RWPE2 (cell line): ENCODE data around the gene ATAD3B.

ENCODE experiments used
- ATAC-seq: fragments of 200-7000 bp; cut with Tn5 transposase; 3 replicates; pipeline ENCODE4 v1.9.1; 2021; ENCODE audit warnings: low read depth
- DNase-seq: peaks from one replicate; pipeline ENCODE4 v3.0.0-alpha.2; 2020; ENCODE audit warnings: low spot score
- H3K27ac ChIP-seq: fragments of 450-650 bp; 2 replicates; pipeline ENCODE4 v1.5.1; 2017; ENCODE audit warnings: mild to moderate bottlenecking; ENCODE audit not compliant: poor library complexity, severe bottlenecking
- H3K27me3 ChIP-seq: fragments of 250-450 bp; sonication (Bioruptor Pico); 2 replicates; pipeline ENCODE4 v1.5.1; 2021; ENCODE audit warnings: mild to moderate bottlenecking, moderate library complexity; ENCODE audit not compliant: insufficient read depth, poor library complexity, severe bottlenecking
- H3K36me3 ChIP-seq: fragments of 250-450 bp; sonication (Bioruptor Pico); 2 replicates; pipeline ENCODE4 v1.5.1; 2020; ENCODE audit warnings: low read depth, mild to moderate bottlenecking, moderate library complexity
- H3K4me1 ChIP-seq: fragments of 250-450 bp; sonication (Bioruptor Pico); 2 replicates; pipeline ENCODE4 v1.5.1; 2021; ENCODE audit warnings: mild to moderate bottlenecking, moderate library complexity; ENCODE audit not compliant: insufficient read depth, poor library complexity, severe bottlenecking
- H3K4me3 ChIP-seq: fragments of 250-450 bp; sonication (Bioruptor Pico); 2 replicates; pipeline ENCODE4 v1.5.1; 2021; ENCODE audit warnings: mild to moderate bottlenecking, moderate library complexity; ENCODE audit not compliant: severe bottlenecking
- H3K9me3 ChIP-seq: fragments of 250-450 bp; sonication (Bioruptor Pico); 2 replicates; pipeline ENCODE4 v1.5.1; 2021; ENCODE audit warnings: mild to moderate bottlenecking, moderate library complexity; ENCODE audit not compliant: severe bottlenecking
- TF ChIP-seq, protein P1 (sequence below): fragments of 450-650 bp; IDR thresholded peaks from one replicate; pipeline ENCODE4 v1.5.1; 2017; ENCODE audit warnings: mild to moderate bottlenecking, moderate library complexity; ENCODE audit not compliant: poor library complexity, severe bottlenecking

ATAD3B gene

DNA sequence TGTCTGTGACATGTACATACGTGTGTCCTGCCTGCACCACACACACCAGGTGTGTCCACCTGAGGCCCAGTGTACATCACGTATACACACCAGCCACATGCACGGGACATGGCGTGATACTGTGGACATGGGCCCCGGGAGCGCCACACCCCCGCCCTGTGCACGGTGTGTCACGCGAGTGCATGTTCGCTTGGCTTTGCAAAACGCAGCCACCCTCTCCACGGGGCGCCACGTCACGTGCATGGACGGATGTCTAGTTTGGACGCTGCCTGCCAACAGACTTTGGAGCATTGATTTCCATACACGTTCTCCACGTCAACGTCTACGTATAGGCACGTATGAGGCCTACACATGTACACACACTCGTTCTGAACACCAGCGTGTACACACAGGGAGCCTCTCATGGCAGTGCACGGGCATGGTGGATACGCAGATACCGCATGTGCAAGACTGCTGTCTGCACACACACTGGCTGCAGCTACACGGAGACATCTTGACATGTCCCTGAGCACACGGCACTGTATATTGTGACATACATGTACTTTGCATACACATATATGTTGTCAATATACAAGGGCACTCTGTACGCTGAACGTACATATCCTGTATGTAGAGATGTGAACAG is 66.2 kb downstream of the ATAD3B start:
- H3K4me3 ChIP-seq: no peak overlapping the region
- TF ChIP-seq, protein P1, sequence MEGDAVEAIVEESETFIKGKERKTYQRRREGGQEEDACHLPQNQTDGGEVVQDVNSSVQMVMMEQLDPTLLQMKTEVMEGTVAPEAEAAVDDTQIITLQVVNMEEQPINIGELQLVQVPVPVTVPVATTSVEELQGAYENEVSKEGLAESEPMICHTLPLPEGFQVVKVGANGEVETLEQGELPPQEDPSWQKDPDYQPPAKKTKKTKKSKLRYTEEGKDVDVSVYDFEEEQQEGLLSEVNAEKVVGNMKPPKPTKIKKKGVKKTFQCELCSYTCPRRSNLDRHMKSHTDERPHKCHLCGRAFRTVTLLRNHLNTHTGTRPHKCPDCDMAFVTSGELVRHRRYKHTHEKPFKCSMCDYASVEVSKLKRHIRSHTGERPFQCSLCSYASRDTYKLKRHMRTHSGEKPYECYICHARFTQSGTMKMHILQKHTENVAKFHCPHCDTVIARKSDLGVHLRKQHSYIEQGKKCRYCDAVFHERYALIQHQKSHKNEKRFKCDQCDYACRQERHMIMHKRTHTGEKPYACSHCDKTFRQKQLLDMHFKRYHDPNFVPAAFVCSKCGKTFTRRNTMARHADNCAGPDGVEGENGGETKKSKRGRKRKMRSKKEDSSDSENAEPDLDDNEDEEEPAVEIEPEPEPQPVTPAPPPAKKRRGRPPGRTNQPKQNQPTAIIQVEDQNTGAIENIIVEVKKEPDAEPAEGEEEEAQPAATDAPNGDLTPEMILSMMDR: no peak
- no peak; the same call in 2 of the 3 replicates for ATAC-seq
- DNase-seq: peak; percentile 69
- no peaks in the 10 kb centered on the region for H3K9me3 ChIP-seq
- peaks cover 9% of the 10 kb centered on the region; the same call in 1 of the 2 replicates for H3K36me3 ChIP-seq
- no peaks in the 10 kb centered on the region for H3K4me1 ChIP-seq
- H3K27me3 ChIP-seq: no peaks in the 10 kb centered on the region
- no peak overlapping the region for H3K27ac ChIP-seq

DNA sequence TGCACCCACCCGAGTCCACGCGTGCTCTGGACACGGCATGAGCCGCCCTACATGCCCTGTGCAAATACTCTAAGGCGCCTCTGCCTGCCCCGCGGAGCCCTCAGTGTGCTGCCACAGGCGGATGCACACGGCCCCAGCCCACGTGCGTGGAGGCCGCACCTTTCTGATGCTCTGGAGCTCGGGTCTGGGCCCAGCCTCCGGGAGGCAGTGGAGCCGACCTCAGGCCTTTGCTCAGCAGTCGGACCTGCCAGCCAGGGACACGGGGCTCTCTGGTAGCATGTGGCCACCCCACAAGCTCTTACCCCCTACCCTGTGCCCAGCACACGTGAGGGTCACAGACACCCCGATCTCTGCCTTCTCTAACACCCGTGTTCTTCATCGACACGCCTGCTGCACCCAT is 66.8 kb downstream of the ATAD3B start:
- no peak for DNase-seq
- no peak; the same call in 2 of the 3 replicates for ATAC-seq
- H3K36me3 ChIP-seq: peaks cover 15% of the 10 kb centered on the region; the same call in 1 of the 2 replicates
- no peaks in the 10 kb centered on the region for H3K27me3 ChIP-seq
- no peaks in the 10 kb centered on the region for H3K9me3 ChIP-seq
- no peaks in the 10 kb centered on the region for H3K4me1 ChIP-seq
- no peak overlapping the region for H3K4me3 ChIP-seq
- TF ChIP-seq, protein P1: no peak
- no peak overlapping the region for H3K27ac ChIP-seq

DNA sequence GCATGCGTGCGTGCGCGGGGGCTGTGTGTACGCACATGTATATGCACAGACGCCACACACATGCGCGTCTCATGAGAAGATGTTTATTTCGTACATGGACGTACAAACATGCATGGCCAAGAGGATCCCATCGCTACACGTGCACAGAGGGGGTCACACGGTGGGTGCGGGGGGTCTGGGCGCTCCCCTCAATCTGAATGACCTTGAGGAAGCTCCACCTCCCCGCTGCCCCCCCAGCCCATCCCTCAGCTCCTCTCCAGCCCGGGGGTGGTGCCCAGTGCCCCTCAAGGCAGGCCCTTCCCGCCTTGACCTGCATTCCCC is 67.4 kb downstream of the ATAD3B start:
- no peak for DNase-seq
- H3K27ac ChIP-seq: no peak overlapping the region
- no peaks in the 10 kb centered on the region for H3K27me3 ChIP-seq
- H3K9me3 ChIP-seq: no peaks in the 10 kb centered on the region
- no peaks in the 10 kb centered on the region for H3K4me1 ChIP-seq
- TF ChIP-seq, protein P1: no peak
- peaks cover 15% of the 10 kb centered on the region; the same call in 1 of the 2 replicates for H3K36me3 ChIP-seq
- H3K4me3 ChIP-seq: no peak overlapping the region
- no peak for ATAC-seq

DNA sequence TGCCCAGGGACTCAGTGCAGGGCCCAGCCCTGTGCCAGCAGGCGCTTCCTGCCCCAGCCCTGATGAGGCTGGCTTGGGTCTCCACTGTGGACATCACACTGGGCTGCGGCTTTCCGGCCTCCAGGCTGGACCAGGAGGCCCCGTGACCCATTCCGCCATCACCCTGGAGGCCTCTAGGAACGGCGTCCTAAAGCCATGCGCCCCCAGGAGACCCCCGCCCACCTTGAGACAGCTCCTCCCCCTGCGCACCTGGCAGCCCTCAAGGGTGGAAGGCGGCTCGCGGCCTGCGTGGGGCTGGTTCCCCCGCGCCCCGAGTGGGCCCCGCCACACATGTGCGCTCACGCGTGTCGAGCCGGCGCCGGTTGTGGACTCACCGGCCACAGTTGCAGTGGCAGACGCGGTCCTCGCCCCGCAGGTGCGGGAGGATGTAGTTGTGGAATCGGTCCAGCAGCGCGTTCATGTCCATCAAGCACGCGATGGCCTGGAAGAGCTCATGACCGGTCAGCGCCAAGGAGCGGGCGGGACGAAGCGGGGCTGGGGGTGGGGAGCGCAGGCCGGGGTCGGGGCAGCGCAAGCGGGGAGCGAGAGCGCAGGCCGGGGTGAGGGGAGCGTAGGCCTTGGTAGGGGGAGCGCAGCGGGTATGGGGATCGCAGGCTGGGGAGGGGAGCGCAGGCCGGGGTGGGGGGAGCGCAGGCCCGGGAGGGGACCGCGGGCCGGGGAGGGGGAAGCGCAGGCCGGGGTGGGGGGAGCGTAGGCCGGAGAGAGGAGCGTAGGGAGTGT is 67.9 kb downstream of the ATAD3B start:
- no peaks in the 10 kb centered on the region for H3K27me3 ChIP-seq
- no peak overlapping the region for H3K4me3 ChIP-seq
- TF ChIP-seq, protein P1: no peak
- DNase-seq (peak; percentile 68), ATAC-seq (no peak)
- H3K4me1 ChIP-seq: no peaks in the 10 kb centered on the region
- peaks cover 16% of the 10 kb centered on the region for H3K36me3 ChIP-seq
- H3K9me3 ChIP-seq: no peaks in the 10 kb centered on the region
- no peak overlapping the region for H3K27ac ChIP-seq
